CD4-positive, alpha-beta T cell (primary cell): ENCODE results near the gene MAP2K4. TPM values are rescaled to one million over a fixed set of nuclear protein-coding genes. Genes with fewer than 3 reads are reported as not detected.

ENCODE experiments used
- ATAC-seq: fragments of 200-7000 bp; cut with Tn5 transposase; one replicate; pipeline ENCODE4 v1.10.0; 2022; ENCODE audit warnings: mild to moderate bottlenecking; ENCODE audit not compliant: poor library complexity
- CTCF ChIA-PET: fragments of 350-600 bp; sonication (Branson Sonifier 250); formaldehyde crosslinking; loops from one replicate; lab custom pipeline; 2021; ENCODE audit warnings: antibody characterized with exemption, inconsistent platforms; lab: Charles Lee
- POLR2A ChIA-PET: fragments of 350-600 bp; sonication (Branson Sonifier 250); formaldehyde crosslinking; loops from one replicate; lab custom pipeline; 2021; ENCODE audit warnings: antibody characterized with exemption, inconsistent platforms; lab: Charles Lee
- DNase-seq, 14 experiments: peaks; one replicate each; pipeline ENCODE4 v3.0.0-alpha.2; 2013 to 2020; ENCODE audit warnings: mixed read lengths in 2 of 14
- H3K27ac ChIP-seq, 2 donors: one replicate each; pipeline versions ENCODE4 v1.5.1 to v1.7.0; 2013; ENCODE audit warnings: low read length in 2 of 2, low read depth in 1 of 2, mild to moderate bottlenecking in 1 of 2
- H3K27me3 ChIP-seq, 2 experiments: 1 replicate in 1 of 2; 2 replicates in 1 of 2; pipeline versions ENCODE4 v1.6.1 to v1.7.0; 2013; ENCODE audit warnings: low read length in 2 of 2, control low read depth in 1 of 2, mild to moderate bottlenecking in 1 of 2, moderate library complexity in 1 of 2; ENCODE audit not compliant: insufficient read depth in 2 of 2, control insufficient read depth in 1 of 2
- H3K36me3 ChIP-seq: one replicate; pipeline ENCODE4 v1.6.1; 2013; ENCODE audit warnings: low read length, control low read depth; ENCODE audit not compliant: insufficient read depth
- H3K4me1 ChIP-seq: one replicate; pipeline ENCODE4 v1.6.1; 2013; ENCODE audit warnings: low read length, control low read depth; ENCODE audit not compliant: insufficient read depth
- H3K4me3 ChIP-seq: one replicate; pipeline ENCODE4 v1.5.1; 2013; ENCODE audit warnings: mild to moderate bottlenecking, low read length, moderate library complexity
- H3K9me3 ChIP-seq, 2 experiments: 1 replicate in 1 of 2; 2 replicates in 1 of 2; pipeline versions ENCODE4 v1.6.1 to v1.7.0; 2013; ENCODE audit warnings: low read length in 2 of 2, mild to moderate bottlenecking in 2 of 2, control low read depth in 1 of 2, moderate library complexity in 1 of 2; ENCODE audit not compliant: control insufficient read depth in 1 of 2, insufficient read depth in 1 of 2
- H3K27ac Mint-ChIP-seq: one replicate; pipeline ENCODE4 v1.8.0; 2020; ENCODE audit warnings: mixed read lengths
- H3K27me3 Mint-ChIP-seq: one replicate; pipeline ENCODE4 v1.8.0; 2021; ENCODE audit warnings: mixed read lengths
- H3K36me3 Mint-ChIP-seq: one replicate; pipeline ENCODE4 v1.8.0; 2021; ENCODE audit warnings: low read depth, mixed read lengths
- H3K4me1 Mint-ChIP-seq: one replicate; pipeline ENCODE4 v1.8.0; 2021; ENCODE audit warnings: low read depth, mixed read lengths
- H3K4me3 Mint-ChIP-seq: one replicate; pipeline ENCODE4 v1.8.0; 2020; ENCODE audit warnings: mild to moderate bottlenecking, mixed read lengths
- H3K9me3 Mint-ChIP-seq: one replicate; pipeline ENCODE4 v1.8.0; 2020; ENCODE audit warnings: mixed read lengths
- intact Hi-C, 2 experiments: fragments of 100-400 bp; cut with DNase I in 1 of 2; cut with micrococcal nuclease in 1 of 2; formaldehyde crosslinking; loops; one replicate each; pipeline versions ENCODE4 v1.15.1 to v1.9.0; 2023 to 2025; cut with DNase I, micrococcal nuclease
- total RNA-seq, 174 experiments: library from RNA in 2 of 174; stranded (reverse) in 2 of 174; gene quantifications; one replicate each; pipeline ENCODE4 v1.2.3 and lab custom pipeline; 2021 to 2026
- TF ChIP-seq, protein P1 (sequence below): fragments of 200-600 bp; IDR thresholded peaks from one replicate; pipeline ENCODE4 v1.8.0; 2022; ENCODE audit warnings: antibody characterized with exemption, mild to moderate bottlenecking

MAP2K4 gene
- total RNA-seq, 2 experiments from 2014 or later, result 22.4 to 22.6 TPM

DNA sequence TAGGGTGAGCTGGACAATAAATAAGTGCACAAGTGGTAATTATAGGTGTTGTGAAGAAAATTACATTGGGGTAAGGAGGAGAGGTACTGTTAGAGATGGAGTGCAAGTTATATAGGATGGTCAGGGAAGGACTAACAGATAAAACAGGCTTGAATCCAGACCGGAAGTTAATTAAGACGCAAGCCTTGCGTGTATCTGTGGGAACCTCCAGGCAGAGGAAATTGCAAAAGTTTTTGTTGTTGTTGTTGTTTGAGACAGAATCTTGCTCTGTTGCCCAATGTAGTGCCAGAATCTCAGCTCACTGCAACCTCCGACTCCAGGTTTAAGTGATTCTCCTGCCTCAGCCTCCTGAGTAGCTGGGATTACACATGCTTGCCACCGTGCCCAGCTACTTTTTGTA is 21.0 kb upstream of the MAP2K4 start:
- peak in 2 of 14 experiments; percentile 13 to 23 for DNase-seq
- peaks cover 12% of the 10 kb centered on the region for H3K36me3 Mint-ChIP-seq
- H3K4me1 Mint-ChIP-seq, result peaks cover 20% of the 10 kb centered on the region
- Histone ChIP-seq H3K27me3 (no peaks in the 10 kb centered on the region), H3K4me3 (no peak overlapping the region), H3K36me3 (no peaks in the 10 kb centered on the region), H3K27ac (no peak overlapping the region), H3K4me1 (peaks cover 12% of the 10 kb centered on the region), H3K9me3 (no peaks in the 10 kb centered on the region)
- no peaks in the 10 kb centered on the region for H3K9me3 Mint-ChIP-seq
- H3K27ac Mint-ChIP-seq, result no peak overlapping the region
- CTCF ChIA-PET, result interaction anchor here (1.6 kb wide), 1 partner anchor 20 kb away, joined by 4 read pairs; no protein-coding TSS in a partner anchor
- H3K4me3 Mint-ChIP-seq, result no peak overlapping the region
- intact Hi-C loops, result loop anchor here in 1 of 2 experiments (5.0 kb wide), 1 partner anchor 1018 kb away; the partner anchor contains the start of gene ELAC2
- POLR2A ChIA-PET, result interaction anchor here (5.8 kb wide), 1 partner anchor 23 kb away, joined by 389 read pairs; the partner anchor contains the start of gene MAP2K4
- TF ChIP-seq, protein P1, sequence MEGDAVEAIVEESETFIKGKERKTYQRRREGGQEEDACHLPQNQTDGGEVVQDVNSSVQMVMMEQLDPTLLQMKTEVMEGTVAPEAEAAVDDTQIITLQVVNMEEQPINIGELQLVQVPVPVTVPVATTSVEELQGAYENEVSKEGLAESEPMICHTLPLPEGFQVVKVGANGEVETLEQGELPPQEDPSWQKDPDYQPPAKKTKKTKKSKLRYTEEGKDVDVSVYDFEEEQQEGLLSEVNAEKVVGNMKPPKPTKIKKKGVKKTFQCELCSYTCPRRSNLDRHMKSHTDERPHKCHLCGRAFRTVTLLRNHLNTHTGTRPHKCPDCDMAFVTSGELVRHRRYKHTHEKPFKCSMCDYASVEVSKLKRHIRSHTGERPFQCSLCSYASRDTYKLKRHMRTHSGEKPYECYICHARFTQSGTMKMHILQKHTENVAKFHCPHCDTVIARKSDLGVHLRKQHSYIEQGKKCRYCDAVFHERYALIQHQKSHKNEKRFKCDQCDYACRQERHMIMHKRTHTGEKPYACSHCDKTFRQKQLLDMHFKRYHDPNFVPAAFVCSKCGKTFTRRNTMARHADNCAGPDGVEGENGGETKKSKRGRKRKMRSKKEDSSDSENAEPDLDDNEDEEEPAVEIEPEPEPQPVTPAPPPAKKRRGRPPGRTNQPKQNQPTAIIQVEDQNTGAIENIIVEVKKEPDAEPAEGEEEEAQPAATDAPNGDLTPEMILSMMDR, result no peak
- H3K27me3 Mint-ChIP-seq, result no peaks in the 10 kb centered on the region
- no peak for ATAC-seq

DNA sequence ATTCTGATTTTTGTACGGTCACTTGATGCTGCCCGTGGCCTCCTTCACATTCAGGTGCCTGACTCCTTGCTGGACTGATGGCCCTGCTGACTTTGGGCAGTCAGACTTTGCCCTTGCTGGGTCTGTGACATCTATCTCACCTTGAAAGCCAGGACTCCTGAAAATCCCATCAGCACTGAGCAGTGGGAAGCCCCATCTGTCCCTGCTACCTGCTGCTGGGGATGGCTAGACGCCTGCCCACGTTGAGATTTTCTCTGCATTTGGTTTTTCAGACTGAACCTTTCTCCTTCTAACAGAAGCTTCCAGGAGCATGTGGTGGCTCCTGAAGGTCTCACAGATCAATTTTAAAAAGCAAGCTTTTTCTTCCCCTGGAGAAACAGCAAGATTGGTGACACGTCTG is 13.2 kb upstream of the MAP2K4 start:
- DNase-seq (no peak), ATAC-seq (no peak)
- Mint-ChIP-seq H3K4me1 (no peaks in the 10 kb centered on the region), H3K27ac (no peak overlapping the region), H3K36me3 (no peaks in the 10 kb centered on the region), H3K4me3 (no peak overlapping the region), H3K27me3 (peaks cover 13% of the 10 kb centered on the region), H3K9me3 (no peaks in the 10 kb centered on the region)
- POLR2A ChIA-PET, result interaction anchor here (1.4 to 3.9 kb wide), 2 partner anchors 10 to 13 kb away, joined by 5 to 42 read pairs; partner anchors contain the start of genes MAP2K4 and ZNF18
- Histone ChIP-seq H3K36me3 (no peaks in the 10 kb centered on the region), H3K4me1 (no peaks in the 10 kb centered on the region), H3K27ac (no peak overlapping the region), H3K4me3 (no peak overlapping the region), H3K9me3 (no peaks in the 10 kb centered on the region), H3K27me3 (no peaks in the 10 kb centered on the region)
- intact Hi-C loops, result no loop called here
- TF ChIP-seq, protein P1, result no peak
- CTCF ChIA-PET, result no interaction called here

DNA sequence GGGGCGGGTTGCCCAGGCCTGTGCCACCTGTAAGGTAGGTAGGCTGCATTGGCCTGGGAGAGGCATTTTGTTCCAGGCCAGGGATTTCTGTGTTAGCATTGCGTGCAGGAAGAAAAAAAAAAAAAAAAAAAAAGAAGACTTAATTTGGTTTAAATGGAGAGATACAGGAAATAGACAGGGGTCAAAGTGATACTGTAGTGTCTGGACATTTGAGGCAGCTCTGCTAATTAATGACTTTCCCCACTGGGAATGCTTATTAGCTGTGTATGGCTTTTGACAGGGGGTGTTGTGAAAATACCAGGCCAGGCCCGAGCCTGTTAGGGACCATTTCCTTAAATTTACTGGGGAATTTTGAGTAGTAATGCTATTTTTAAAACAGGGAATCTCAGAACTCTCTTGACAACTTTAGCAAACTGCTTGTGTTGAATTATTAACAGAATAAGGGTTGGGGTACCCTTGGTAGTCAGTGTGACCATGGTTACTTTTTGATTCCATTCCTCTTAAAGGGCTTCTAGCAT is 1.0 kb downstream of the MAP2K4 start:
- Histone ChIP-seq H3K27ac (no peak overlapping the region), H3K27me3 (no peaks in the 10 kb centered on the region), H3K4me1 (peaks cover 13% of the 10 kb centered on the region), H3K9me3 (no peaks in the 10 kb centered on the region), H3K4me3 (peak overlapping the region; percentile 58), H3K36me3 (no peaks in the 10 kb centered on the region)
- intact Hi-C loops, result loop anchor here in 1 of 2 experiments (5.0 kb wide), 1 partner anchor 1324 kb away; the partner anchor contains the start of genes ADPRM and SCO1
- no peaks in the 10 kb centered on the region for H3K9me3 Mint-ChIP-seq
- peak in 1 of 14 experiments; percentile 8 for DNase-seq
- TF ChIP-seq, protein P1, result no peak
- H3K4me3 Mint-ChIP-seq, result peak overlapping the region; percentile 91
- no peak for ATAC-seq
- peak overlapping the region; percentile 77 for H3K27ac Mint-ChIP-seq
- H3K27me3 Mint-ChIP-seq, result peaks cover 6% of the 10 kb centered on the region
- peaks cover 62% of the 10 kb centered on the region for H3K4me1 Mint-ChIP-seq
- POLR2A ChIA-PET, result interaction anchor here (11.4 kb wide), 1 partner anchor 23 kb away, joined by 389 read pairs; the partner anchor contains the start of gene ZNF18
- CTCF ChIA-PET, result interaction anchor here (3.8 kb wide), 1 partner anchor 25 kb away, joined by 21 read pairs; the partner anchor contains the start of gene ZNF18
- H3K36me3 Mint-ChIP-seq, result peaks cover 4% of the 10 kb centered on the region
